HG03025 (cell line): ENCODE data around the gene ENTPD1.

ENCODE experiments used
- ATAC-seq: cut with Tn5 transposase; IDR thresholded peaks from one replicate; pipeline ENCODE4 v1.9.1; 2021; ENCODE audit warnings: mild to moderate bottlenecking, moderate library complexity; ENCODE audit not compliant: unreplicated experiment, low FRiP score

Gene ENTPD1

GRCh38 chr10:95820363-95820762, 64.4 kb downstream of the ENTPD1 start:
- ATAC-seq = no peak

- ATAC-seq = no peak
These were observed 65.8 kb downstream of the ENTPD1 start for GRCh38 chr10:95821720-95822119.

GRCh38 chr10:95830044-95830443, 74.1 kb downstream of the ENTPD1 start:
- no peak for ATAC-seq

GRCh38 chr10:95831076-95831475, 75.1 kb downstream of the ENTPD1 start:
- ATAC-seq = no peak

- no peak for ATAC-seq
These were observed 75.6 kb downstream of the ENTPD1 start for GRCh38 chr10:95831515-95831914.

- peak; percentile 75 for ATAC-seq
These were observed 76.5 kb downstream of the ENTPD1 start for GRCh38 chr10:95832216-95833041.

- ATAC-seq = no peak
These were observed 77.2 kb downstream of the ENTPD1 start for GRCh38 chr10:95833042-95833610.

GRCh38 chr10:95834406-95834805, 78.4 kb downstream of the ENTPD1 start:
- no peak for ATAC-seq

GRCh38 chr10:95835149-95835860, 79.3 kb downstream of the ENTPD1 start:
- no peak for ATAC-seq

- no peak for ATAC-seq
These were observed 79.9 kb downstream of the ENTPD1 start for GRCh38 chr10:95835911-95836310.

GRCh38 chr10:95836610-95837355, 80.8 kb downstream of the ENTPD1 start:
- ATAC-seq = no peak

- no peak for ATAC-seq
These were observed 81.4 kb downstream of the ENTPD1 start for GRCh38 chr10:95837356-95837776.

GRCh38 chr10:95837783-95838182, 81.8 kb downstream of the ENTPD1 start:
- peak; percentile 47 for ATAC-seq

- no peak for ATAC-seq
These were observed 84.2 kb downstream of the ENTPD1 start for GRCh38 chr10:95840121-95840520.

- ATAC-seq = no peak
These were observed 84.7 kb downstream of the ENTPD1 start for GRCh38 chr10:95840681-95841080.

GRCh38 chr10:95841661-95842498, 85.9 kb downstream of the ENTPD1 start:
- ATAC-seq = no peak

- ATAC-seq = no peak
These were observed 89.4 kb downstream of the ENTPD1 start for GRCh38 chr10:95845411-95845810.

GRCh38 chr10:95847007-95847406, 91.0 kb downstream of the ENTPD1 start:
- no peak for ATAC-seq

GRCh38 chr10:95848841-95849240, 92.9 kb downstream of the ENTPD1 start:
- no peak for ATAC-seq

- no peak for ATAC-seq
These were observed 94.8 kb downstream of the ENTPD1 start for GRCh38 chr10:95850791-95851190.
